HG02623 (cell line): ENCODE measurements around the gene RRM2.

Experiments
- ATAC-seq: cut with Tn5 transposase; IDR thresholded peaks from one replicate; pipeline ENCODE4 v1.9.1; 2021; ENCODE audit warnings: moderate library complexity; ENCODE audit not compliant: unreplicated experiment

The RRM2 gene

DNA sequence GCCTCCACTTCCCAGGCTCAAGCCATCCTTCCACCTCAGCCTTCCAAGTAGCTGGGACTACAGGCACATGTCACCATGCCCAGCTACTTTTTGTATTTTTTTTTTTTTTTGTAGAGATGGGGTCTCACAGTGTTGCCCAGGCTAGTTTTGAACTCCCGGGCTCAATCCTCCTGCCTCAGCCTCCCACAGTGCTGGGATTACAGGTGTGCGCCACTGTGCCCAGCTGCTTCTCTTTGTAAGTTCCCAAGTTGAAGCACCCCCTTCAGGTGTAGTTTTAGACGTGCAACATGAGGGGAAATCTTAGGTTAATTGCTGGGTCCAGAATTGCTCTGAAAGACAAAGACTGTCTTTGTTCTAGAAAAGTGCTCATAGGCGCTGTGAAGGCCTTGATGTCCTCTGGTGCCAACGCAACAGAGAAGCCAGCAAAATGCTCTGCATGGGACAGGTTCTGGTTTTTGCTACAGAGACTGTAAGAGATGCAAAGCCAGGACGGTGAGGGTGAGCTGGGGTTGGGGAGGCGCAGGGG lies 46.6 kb downstream of the RRM2 start:
- no peak for ATAC-seq

DNA sequence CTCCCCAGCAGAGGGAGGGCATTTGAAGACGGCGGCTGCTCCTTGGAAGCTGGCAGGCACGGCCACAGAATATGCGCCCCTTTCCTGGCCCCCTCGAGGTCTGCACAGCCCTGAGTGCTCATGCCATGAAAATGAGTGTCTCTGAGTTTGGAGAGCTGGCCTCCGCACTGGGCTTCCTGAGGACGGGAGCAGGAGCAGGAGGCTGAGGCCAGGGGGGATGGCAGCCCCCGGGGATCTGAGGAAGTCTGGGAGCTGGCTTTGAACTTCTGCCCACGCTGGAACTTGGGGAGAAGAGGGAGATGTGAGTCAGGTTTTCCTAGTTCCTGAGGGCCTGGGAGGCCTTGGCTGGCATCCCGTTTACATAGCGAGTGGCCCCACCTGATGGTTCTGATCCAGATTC lies 47.0 kb downstream of the RRM2 start:
- no peak for ATAC-seq

DNA sequence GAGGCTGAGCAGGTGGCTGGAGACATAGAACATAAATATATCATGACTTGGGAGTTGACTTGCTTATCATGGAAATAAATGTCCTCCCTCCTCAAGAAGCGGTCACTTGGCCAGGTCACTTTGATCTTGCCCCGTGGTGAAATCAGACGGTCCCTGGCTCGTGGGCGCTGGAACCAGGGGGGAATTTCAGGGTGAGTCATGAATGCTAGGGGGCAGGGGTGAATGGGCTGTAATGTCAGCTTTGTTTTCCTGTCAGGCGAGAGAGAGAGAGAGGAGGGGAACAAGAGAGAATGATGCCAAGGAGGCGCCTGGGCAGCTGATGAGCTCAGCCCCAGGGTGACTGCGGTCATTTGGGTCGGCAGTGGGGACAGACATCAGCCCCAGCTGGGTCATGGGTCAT lies 47.7 kb downstream of the RRM2 start:
- no peak for ATAC-seq

DNA sequence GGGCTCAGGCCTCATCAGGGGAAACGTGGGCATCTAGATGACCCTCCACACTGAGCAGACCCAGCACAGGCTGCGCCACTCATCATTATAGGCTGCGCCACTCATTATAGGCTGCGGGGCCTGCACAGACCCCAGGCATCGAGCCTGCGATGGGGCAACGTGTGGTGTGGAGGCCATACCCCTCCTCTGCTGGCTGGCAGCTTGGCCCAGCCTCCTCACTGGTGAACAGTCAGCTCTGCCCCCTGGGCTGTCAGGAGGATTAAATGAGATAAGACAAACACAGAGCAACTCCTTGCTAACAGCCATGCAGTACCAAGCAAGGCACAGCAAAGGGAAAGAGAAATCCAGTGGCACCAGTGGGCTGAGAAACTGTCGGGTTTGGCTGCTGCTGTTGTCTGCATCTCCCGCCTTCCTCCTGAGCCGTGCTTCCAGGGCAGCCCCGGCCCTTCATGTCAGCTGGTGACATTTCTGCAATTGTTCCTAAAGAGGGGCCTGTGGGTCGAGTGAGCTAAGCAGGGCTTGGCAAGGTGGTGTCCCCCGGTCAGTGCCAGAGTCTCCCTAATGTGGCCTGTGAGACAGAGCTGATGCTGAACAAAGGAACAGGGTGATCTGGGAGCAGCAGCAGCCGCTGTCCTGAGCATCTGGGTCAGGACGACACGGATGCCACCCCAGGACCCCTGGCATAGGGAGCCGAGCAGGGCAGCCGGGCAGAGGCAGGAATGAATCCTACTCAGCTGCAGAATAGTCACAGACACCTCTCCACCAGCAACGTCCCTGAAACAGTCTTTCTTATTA lies 48.7 kb downstream of the RRM2 start:
- no peak for ATAC-seq

DNA sequence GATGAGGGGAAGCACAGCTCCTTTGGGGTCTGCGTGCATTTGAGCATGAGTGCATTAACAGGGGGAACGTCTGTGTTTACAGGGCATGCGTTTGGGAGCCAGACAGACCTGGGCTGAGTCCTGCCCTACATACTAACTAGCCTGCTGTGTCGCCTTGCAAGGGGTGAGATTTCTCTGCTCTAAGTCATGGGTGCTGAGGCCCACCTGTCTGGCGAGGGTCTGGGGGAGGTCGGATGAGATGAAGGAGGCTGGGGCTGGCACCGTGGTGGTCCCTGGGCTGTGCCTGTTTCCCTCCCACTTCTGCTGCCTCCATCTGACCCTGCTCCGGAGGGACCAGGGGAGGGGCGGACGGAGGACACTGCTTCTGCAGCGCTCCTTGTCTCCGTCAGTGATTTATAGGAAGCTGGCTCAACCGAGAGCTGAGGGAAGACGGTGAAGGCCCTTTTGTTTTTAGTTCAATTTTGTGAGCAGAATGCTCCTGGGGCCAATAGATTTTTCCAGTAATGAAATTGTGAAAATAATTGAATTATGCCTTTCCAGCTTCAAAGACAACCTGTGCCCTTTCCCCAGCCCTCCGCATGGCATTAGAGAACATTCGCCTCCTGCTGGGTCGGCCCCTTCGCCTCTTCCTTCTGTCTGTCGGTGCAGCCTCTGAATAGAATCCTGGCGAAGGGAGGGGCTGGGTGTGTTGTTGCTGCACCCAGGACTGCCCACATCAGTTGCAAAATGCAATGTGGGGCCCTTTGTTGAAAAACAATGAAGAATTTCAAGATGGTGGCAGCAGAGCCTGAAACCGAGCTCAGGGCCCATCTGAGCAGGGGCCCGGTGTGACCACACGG lies 49.7 kb downstream of the RRM2 start:
- ATAC-seq, result no peak

DNA sequence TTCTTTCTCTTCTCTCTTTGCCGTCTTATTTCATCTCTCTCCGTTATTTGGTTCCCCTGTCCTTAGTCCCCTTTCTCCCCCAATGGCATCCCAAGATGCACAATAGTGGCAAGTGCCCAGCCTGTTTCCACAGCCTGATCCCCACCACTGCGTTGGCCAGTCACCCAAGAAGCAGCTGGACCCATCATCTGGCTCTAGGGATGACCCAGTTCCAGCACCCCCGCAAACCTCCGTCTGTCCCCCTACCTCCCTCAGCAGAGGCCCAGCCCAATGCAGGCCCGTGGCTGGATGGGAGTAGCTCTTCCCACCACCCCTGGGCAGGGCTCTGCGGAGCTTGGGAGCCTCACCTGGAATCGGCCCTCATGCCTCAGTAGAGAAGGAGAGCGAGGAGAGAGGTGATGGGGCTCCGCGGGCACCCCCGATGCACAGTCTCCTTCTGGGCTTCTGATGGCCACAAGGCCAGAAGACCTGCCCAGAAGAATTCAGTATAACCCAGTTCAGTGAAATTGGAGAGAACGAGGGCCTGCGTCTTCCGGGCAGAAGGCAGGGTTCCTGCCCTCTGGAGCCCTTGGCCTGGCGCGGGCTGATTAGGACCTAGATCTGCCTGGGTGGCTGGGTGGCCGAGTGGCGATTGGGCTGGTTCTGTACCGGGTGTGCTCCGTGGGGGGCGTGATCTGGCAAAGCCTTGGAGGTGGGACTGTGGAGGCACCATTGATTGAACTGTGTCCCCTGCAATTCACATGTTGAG lies 50.9 kb downstream of the RRM2 start:
- ATAC-seq, result no peak

DNA sequence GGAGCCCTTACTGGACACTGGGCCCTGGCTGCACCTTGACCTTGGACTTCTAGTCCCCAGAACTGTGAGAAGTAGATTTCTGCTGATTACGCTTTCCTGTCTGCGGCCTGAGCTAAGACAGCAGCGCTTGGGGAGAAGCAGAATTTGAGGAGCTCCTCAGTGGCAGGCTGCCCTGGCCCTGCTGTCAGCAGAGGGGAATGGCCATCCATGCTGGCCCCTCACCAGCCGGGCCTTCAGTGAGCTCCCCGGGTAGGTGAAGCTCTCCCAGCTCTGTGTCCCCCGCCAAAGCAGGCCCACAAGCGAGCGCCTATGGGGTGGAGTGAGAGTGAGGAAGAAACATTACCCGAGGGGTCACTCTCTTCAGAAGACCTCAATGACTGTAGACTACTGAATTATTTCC lies 51.6 kb downstream of the RRM2 start:
- ATAC-seq, result no peak

DNA sequence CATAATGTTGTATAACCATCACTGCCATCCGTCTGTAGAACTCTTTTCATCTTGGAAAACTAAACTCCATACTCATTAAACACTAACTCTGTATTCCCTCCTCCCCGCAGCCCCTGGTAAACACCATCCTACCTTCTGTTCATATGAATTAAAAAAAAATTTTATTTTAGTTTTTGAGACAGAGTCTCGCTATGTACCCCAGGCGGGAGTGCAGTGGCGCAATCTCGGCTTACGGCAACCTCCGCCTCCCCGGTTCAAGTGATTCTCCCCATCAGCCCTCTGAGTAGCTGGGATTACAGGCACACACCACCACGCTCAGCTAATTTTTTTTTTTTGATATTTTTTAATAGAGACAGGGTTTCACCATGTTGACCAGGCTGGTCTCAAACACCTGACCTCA lies 52.9 kb downstream of the RRM2 start:
- ATAC-seq, result no peak

DNA sequence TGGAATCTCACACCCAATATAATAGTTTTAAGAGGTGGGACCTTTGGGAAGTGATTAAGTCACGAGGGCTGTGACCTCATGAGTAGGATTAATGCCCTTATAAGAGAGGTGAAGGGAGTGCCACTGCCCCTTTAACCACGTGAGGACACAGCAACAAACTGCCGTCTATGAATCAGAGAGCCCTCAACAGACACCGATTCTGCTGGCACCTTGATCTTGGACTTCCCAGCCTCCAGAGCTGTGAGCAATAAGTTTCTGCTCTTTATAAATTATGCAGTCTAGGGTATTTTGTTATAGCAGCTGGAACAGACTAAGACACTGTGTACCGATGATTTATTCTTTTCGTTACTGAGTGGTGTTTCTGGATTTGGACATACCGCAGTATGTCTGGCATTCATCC lies 56.2 kb downstream of the RRM2 start:
- no peak for ATAC-seq

DNA sequence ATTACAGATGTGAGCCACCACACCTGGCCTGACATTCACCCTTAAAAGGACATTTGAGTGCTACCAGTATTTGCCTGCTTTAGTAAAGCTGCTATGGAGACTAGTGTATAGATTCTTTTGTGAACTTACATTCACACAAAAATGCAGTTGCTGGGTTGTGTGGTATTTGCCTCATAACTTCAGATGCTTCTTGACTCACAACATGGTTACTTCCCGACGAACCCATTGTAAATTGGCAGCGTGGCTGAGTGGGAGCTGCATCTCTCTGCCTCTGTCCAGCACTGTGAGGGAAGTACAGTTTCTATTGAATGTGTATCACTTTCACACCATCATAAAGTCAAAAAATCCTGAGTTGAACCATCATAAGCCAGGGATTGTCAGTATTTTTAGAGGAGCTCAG lies 56.9 kb downstream of the RRM2 start:
- no peak for ATAC-seq

DNA sequence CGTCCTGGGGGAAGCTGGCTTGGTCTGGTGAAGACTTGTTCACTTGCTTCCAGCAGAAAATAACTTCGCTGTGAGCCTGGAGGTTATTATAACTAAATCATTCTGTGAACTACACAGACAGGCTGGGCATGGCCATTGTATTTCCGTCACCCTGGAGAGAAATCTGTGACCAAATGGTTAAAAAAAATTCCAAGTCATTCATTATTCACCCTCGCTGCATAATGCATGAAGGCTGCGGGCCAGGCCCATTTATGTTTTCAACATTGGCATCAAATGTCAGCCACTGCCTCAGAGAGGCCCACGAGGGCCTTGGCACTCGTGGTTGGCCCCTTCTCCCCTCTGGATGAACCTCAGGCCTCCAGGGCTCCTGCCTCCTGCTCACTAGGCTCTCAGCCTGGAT lies 57.7 kb downstream of the RRM2 start:
- no peak for ATAC-seq
